HG02938 (cell line): ENCODE data around the gene NAP1L1.
A peak's percentile ranks its signal among the peaks of the same experiment; 100 is the strongest.

Experiments used
- ATAC-seq: cut with Tn5 transposase; IDR thresholded peaks from one replicate; pipeline ENCODE4 v1.9.1; 2021; ENCODE audit warnings: mild to moderate bottlenecking, moderate library complexity; ENCODE audit not compliant: unreplicated experiment

The NAP1L1 gene

DNA sequence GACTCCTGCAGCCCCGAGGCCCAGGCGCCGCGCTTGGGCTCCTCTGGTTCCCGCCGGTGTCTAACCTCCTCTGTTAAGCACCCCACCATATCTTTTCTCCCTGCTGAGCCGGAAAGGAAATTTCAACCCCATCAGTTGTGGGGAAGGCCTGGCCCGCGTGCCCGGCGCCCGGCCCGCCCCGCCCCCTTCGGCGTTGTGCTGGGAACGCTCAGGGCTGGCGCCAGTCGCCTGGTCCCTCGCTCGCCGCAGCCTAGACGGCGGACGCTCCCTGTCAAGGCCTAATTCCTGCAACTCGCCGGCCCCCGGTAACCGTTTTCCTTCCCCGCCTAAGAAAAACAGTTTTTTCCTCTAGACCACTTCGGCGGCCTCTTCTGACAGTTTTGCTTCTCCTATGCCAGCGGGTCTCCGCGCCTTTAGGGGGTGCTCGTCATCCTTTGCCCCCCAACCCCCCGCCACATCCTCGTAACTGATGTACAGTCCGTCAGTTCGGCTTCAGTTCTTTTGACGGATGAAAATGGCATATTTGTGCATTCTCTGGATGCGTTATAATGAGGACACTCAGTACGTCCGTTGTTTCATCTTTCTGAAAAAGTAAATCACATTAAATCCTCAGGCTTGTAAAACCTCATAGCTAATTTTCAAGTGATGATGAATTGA is 506 bp upstream of the NAP1L1 start:
- peak; percentile 47 for ATAC-seq

DNA sequence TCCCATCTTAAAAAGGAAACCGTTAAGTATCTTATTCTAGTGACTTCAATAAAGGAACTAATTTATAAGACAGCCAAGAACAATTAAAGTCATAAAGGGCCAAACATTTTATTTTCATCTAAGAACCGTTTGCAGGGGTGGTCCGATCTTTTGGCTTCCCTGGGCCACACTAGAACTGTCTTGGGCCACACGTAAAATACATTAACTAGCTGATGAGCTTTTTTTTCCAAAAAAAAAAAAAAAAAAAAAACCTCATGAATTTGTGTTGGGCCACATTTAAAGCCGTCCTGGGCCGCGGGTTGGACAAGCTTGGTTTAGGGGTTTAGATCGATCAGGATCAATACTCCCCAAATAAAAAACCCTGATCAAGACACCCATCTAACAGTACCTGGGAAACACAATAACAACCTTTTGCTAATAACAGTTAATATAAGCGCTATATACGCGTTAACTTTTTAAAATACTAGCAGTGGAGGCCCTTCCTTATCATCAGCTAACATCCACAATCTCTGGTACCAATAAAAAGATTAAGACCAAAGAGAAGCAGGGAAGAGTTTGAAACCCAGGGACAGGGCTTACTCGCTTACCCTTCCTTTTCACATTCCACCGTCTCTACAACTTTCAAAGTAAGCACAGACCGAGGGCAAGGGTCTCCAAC is 1.1 kb downstream of the NAP1L1 start:
- ATAC-seq, result no peak

DNA sequence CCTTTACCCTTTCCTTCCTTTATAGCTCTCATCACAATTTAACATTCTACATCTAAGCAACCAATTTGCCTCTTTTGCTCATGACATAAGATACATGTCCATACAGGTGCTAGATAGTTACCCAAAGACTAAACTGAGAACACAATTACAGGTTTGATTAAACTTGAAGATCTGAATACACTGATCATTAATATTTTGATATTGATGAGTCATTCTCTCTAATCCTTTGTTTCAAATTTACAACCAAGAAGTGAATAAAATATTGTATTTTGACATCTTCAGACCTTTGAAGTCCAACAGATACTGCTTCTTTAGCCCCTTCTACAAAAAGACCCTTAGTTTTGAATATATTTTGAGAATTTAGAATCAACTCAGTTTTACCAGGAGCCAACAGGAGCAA is 2.6 kb downstream of the NAP1L1 start:
- no peak for ATAC-seq

DNA sequence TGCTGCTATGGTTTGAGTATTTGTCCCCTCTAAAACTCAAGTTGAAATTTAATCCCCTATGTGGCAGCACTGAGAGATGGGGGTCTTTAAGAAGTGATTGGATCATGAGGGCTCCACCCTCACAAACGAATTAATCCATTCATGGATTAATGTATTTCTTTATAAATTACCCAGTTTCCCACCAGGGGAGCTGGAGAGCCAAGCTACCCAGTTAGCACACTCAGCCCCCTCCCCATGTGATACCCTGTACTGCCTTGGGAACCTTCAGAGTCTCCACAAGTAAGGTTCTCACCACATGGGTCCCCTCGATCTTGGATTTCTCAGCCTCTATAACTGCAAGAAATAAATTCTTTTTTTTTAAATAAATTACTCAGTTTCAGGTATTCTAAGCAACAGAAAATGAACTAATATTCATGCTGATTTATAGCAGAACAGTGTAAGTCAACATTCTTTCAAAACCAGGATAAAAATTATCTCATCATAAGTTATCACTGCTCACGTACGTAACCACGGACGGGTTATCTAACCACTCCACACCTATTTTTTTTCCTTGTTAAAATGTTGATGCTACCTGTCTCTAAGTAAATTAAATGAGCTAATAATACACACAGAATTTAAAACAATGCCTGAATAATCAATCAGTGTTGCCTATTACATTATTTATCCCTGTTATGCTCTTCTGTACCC is 3.6 kb downstream of the NAP1L1 start:
- ATAC-seq, result no peak

DNA sequence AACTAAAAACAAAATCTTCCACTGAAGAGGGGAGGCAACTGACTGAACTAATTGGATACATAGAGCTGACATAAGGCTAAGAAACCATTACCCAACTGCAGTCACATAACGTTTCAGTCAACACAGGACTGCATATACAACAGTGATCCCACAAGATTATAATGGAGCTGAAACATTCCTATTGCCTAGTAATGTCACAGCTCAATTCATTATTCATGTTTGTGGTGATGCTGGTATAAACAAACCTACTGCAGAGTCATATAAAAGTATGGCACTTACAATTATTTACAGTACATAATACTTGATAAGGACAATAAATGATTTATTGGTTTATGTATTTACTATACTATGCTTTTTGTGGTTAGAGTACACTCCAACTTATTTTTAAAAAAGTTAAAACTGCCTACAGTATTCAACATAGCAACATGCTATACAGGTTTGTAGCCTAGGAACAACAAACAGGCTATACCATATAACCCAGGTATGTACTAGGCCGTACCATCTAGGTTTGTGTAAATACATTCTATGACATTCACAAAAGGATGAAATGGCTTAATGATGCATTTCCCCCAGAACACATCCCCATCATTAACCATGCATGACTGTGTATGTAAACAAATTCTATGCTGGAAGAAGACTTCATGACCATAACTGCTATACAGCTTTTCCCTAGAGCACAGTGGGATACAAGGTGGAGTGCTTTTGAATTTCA is 4.3 kb downstream of the NAP1L1 start:
- no peak for ATAC-seq

DNA sequence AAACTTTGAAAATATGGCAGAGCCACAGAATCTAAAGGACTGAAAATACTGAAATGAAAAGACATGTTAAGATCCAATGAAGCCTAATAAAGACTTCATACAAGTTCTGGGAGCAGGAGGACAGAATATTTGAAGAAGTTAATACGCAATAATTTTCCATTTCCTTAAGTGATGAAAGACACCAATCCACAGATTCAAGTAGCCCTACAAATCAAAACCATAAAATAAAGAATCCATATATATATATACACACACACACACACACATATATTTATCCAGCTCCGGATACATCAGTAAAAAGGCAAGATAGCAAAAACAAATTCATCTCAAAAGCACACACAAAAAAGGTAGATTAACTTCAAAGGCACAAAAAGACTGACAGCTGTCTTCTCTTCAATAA is 5.7 kb downstream of the NAP1L1 start:
- ATAC-seq, result no peak

DNA sequence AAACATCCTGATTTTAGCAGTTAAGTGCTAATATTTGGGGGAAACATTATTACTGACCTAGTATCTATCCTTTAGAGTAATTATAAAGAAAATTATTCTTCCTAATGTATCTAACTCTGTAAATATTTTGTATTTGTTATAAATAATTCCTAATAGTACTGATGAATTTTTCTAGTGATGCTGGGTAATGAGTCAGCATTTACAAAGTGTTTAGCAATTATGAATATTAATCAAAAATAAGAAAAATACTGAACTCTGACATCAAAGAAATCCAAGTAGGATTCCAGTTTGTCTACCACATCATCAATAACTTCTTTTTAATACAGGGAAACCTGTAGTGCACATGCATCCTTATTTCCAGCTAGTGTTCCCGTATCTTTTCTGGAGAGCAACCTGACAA is 9.0 kb downstream of the NAP1L1 start:
- ATAC-seq, result no peak

DNA sequence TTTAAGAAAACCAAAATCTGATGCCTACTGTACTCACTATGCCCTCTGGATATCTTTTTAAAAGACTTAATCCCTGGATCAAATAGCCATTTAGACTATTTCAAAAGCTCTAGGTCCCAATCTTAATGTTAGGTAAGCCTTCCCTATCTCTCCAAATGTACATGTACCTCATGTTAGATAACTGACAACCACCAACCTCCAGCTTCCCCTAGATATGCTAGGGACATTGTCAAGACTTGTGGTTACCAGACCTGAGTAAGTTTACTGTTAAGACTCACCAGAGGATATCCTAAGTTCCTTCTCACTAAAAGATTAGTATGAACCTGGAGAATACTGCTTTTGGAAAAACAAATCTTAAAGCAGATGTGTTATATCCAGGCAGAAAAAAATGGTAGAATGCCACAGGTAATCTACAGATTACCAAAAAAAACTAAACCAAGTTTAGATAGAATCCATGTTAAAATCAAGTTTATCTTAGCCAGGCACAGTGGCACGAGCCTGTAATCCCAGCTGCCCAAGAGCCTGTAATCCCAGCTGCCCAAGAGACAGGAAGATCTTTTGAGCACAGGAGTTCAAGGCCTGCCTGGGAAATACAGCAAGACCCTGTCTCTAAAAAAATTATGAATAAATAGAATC is 9.7 kb downstream of the NAP1L1 start:
- ATAC-seq, result no peak

DNA sequence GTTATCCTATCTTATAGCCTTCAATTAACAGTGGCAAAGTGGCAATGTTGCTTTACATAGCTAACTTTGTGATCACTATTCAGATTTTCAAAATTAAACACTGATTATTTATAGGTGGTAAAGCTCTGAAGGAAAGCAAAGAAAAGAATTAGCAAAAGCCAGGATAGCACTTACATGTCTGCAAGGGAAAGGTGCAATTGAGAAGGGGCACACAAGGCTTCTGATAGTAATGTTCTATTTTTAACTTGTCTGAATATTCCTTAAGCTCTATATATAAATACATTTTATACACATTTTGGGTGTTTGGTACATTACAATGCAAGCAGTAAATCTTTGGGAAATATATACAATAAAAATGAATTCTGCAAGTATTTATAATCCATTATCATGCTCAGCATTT is 10.9 kb downstream of the NAP1L1 start:
- ATAC-seq, result no peak

DNA sequence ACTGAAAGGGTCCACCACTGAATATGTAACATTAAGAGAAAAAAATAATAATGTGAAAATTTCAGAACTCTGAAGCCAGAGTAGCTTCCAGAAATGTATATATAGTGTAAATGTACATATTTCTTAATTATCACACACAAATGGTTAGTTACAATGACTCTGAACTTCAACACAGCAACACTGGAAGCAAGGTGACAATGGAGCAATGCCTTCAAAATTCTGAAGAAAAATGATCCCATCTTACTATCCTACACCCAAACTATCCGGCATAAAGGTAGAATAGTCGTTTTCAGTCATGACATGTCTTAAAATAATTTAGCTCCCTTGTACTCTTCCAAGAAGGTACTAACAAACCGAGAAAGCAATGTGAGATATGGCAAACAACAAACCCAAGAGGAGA is 11.9 kb downstream of the NAP1L1 start:
- ATAC-seq, result no peak

DNA sequence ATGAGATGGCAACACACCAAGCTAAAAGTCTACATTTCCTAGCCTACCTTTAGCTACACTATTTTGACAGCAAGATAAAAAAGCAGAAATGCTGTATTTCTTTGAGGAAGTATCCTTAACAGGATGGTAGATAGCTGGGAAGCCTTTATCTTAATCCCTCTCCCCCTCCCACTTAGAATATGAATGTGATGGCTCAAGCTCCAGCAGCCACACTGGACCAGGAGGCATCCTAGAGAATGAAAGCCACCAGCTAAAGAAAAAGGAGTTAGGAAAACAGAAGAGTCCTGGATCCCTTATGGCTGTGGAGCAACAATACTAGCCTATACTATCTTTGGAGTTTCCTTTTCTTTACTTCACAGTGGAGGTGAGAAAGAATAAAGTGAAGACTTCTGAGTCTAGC is 15.1 kb downstream of the NAP1L1 start:
- no peak for ATAC-seq

DNA sequence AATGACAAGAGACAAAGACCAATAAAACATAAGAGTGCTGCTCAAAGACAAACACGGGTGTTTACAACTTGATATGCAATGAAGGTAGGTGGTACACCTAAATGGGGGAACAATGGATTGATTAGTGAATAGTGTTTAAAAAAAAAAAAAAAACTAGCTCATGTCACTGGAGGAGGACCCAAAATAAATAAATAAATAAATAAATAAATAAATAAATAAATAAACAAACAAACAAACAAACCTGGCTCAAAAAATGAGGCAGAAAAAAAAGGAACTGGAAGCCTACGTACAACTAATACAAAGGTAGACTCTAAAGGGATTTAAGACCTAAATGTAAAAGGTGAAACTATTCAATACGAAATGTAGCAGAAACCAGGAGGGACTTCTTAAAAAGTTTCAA is 18.6 kb downstream of the NAP1L1 start:
- ATAC-seq, result no peak

DNA sequence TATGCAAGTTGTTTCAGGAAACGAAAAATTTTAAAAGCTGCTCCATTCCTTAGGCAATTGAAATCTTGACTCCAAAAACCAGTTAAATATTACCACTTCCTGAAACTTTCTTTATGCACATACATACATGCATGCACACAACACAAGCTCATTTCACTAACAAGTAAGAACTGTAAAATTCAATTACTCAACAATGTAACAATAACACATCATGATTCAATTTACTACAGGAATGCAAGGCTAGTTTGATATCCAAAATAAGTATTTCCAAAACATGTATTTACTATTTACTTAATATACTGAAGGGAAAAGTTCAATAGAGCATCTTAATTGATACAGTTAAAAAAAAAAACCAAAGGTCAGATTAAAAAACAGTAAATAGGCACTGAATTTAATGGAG is 19.6 kb downstream of the NAP1L1 start:
- no peak for ATAC-seq

DNA sequence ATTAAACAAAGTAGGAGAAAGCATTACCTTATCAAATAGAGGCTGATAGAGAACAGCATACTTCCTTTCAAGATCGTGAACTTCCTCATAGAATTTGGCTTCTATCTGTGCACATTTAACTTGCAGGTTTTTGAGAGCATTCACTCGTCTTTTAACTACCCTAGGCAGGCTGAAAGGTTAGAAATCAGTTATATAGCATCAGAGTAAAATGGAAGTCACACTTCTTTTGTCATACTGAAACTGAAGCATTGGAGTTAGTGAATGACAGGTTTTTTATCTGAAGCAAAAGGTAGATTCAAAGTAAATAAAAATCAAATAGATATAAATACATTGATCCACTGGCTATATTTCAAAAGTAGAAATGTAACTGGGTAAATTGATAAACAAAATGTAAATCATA is 24.4 kb downstream of the NAP1L1 start:
- ATAC-seq, result no peak

DNA sequence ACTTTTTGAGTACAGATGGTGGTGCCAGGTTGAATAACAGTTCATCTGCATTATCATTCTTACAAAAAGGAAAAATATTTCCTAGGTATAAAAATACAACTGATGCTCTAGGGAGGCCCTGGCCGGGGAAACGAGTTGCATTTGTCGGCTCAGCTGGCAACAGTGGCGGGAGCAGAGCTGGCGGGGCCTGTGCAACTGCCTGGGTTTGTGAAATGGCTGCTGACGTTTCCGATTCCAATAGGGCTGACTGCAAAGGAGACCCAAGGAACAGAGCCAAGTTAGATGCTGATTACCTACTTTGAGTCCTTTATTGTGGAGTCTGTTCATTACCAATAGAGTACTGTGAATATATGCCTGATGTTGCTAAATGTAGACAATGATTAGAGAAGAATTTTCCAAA is 27.2 kb downstream of the NAP1L1 start:
- ATAC-seq, result no peak

DNA sequence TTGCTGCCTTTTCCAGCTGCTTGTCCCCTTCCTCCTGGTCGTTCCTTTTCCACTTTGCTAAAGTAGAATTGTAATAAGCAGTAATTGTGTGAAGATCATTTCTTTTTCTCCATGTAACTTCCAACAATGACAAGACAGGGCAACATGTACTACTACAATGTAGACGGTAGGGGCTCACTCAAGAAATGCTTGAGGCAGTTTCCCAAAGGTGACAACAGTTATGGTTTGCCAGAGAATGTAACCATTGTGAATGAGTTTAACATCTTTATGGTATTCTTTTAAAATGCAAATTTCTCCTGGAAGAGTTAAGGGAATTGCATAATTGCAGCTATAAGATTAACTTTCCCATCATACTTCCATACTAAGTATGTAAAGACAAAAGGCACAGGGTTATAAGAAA is 29.1 kb downstream of the NAP1L1 start:
- ATAC-seq, result no peak

DNA sequence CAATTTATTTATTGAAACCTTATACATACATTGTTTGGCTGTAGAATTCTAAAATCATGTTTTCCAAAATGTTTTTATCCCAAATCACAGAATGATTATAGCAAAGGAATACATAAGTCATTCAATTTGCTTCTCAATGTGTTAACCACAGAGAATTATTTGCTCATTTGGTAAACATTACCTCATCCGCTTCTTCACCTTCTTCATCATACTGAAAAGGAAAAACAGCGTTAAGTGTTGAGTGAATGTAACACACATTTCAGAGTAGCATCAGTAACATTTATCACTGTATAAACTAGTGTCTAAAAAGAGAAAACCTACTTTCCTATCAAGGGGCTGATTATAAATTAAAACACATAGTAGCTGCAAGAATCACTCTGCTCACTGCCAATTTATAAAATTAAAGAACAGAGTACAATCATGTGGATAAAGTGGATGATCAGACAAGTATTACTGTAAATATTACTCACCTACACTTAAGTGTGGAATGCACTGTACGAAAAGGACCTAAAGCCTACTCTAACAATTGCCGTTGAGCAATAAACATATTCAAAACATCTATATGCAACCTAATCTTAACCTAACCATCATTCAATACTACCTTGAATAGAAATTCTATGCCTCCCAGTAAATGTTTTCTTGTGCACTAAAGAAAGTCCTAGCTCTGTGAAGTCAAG is 34.8 kb downstream of the NAP1L1 start:
- no peak for ATAC-seq

DNA sequence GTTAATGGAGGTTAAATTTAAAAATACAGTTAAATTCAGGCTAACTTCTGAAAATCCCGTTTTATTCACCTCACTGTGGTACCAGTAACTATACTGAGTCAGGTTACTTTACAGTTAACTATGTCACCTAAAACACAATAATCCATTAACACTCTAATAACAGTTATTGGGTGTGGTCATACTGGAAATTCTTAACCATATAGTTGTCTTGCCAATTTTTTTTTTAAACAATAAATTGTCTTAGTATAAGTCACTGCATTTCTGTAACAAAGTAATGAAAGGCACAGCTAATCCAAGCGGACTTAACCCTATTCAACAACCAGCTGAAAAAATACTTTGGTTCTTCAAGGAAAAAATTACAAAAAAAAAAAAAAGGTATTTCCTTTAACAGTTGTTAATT is 36.7 kb downstream of the NAP1L1 start:
- no peak for ATAC-seq

DNA sequence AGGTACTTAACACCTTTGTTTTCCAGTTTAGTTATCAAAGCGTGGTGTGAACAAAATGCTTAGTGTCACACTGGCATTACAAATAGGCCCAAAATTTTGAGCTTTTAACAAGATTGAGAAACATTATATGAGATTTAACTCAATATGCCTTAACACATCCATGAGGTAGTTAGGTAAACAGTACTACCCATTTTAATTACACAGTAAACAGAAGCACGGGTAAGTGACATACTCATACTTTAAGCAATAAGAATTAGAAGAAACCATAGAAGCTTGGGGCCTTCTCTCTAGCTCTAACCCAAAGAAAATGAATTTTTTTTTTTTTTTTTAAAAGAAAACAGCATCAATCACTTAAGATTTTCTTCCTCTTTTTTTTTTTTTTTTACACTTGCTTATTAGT is 37.4 kb downstream of the NAP1L1 start:
- no peak for ATAC-seq

DNA sequence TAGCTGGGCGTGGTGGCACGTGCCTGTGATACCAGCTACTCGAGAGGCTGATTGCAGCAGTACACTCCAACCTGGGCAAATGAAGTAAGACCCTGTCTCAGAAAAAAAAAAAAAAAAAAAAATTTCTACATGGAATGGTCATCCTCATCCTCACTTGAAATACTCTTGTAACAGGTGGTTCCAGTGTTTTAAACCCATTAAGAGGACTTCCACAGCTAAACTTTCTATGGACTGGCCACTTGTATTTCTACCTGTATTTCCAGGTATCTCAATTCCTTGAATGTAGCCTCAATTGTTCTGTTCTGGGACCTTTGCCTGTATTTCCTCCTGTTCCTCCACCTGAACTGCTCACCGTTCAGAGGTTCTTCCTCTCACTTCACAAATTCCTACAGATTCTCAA is 41.1 kb downstream of the NAP1L1 start:
- ATAC-seq, result no peak

DNA sequence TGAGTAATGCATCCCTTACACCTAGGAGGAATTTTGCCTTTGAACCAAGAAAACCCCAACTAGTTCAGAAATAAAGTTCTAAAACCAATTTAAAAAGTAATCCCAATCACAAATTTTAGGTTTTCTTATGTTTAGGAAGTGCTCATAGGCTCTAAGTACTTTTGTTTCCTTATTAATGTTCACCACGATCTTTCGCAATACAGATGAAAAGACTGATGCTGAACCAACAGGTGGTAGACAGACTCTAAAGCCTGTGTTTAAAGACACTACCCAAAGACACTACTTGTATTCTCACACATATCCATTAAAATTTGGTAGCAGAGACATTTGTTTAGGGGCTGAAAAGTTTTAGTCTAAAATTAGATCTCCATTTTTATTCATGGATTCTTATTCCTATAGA is 42.3 kb downstream of the NAP1L1 start:
- ATAC-seq, result no peak
